CD8-positive, alpha-beta memory T cell (primary cell): Measurements from ENCODE around the gene TMEM98. TPM values are rescaled to one million over a fixed set of nuclear protein-coding genes. Genes with fewer than 3 reads are reported as not detected.

ENCODE experiments used
- CTCF ChIA-PET: fragments of 350-600 bp; sonication (Branson Sonifier 250); formaldehyde crosslinking; loops from one replicate; lab custom pipeline; 2021; ENCODE audit warnings: antibody characterized with exemption; lab: Charles Lee
- POLR2A ChIA-PET: fragments of 350-600 bp; sonication (Branson Sonifier 250); formaldehyde crosslinking; loops from one replicate; lab custom pipeline; 2021; ENCODE audit warnings: antibody characterized with exemption; lab: Charles Lee
- DNase-seq, 5 donors: peaks; one replicate each; pipeline versions ENCODE4 v3.0.0 to v3.0.0-alpha.2; 2020 to 2022; ENCODE audit warnings: mixed read lengths in 1 of 5
- H3K27ac ChIP-seq: one replicate; pipeline ENCODE4 v1.7.0; 2013; ENCODE audit warnings: low read depth, mild to moderate bottlenecking, low read length, moderate library complexity
- H3K27me3 ChIP-seq: 2 replicates; pipeline ENCODE4 v1.7.0; 2013; ENCODE audit warnings: low read length, mild to moderate bottlenecking; ENCODE audit not compliant: insufficient read depth, poor library complexity, severe bottlenecking
- H3K36me3 ChIP-seq: 2 replicates; pipeline ENCODE4 v1.7.0; 2013; ENCODE audit warnings: mild to moderate bottlenecking, low read length, moderate library complexity; ENCODE audit not compliant: insufficient read depth
- H3K4me1 ChIP-seq: 2 replicates; pipeline ENCODE4 v1.7.0; 2013; ENCODE audit warnings: mild to moderate bottlenecking, low read length, moderate library complexity; ENCODE audit not compliant: insufficient read depth
- H3K4me3 ChIP-seq: 2 replicates; pipeline ENCODE4 v1.7.0; 2013; ENCODE audit warnings: mild to moderate bottlenecking, low read length
- H3K9me3 ChIP-seq: 2 replicates; pipeline ENCODE4 v1.7.0; 2013; ENCODE audit warnings: mild to moderate bottlenecking, low read length
- H3K27ac Mint-ChIP-seq, 8 donors: one replicate each; pipeline ENCODE4 v1.8.0; 2020 to 2021; ENCODE audit warnings: mixed read lengths in 8 of 8, mild to moderate bottlenecking in 6 of 8, inconsistent platforms in 3 of 8, moderate library complexity in 3 of 8
- H3K27me3 Mint-ChIP-seq, 2 donors: one replicate each; pipeline ENCODE4 v1.8.0; 2020 to 2021; ENCODE audit warnings: mixed read lengths in 2 of 2, mild to moderate bottlenecking in 1 of 2, moderate library complexity in 1 of 2
- H3K36me3 Mint-ChIP-seq, 3 donors: one replicate each; pipeline ENCODE4 v1.8.0; 2020 to 2021; ENCODE audit warnings: mixed read lengths in 3 of 3, inconsistent platforms in 1 of 3, mild to moderate bottlenecking in 1 of 3
- H3K4me1 Mint-ChIP-seq, 3 donors: one replicate each; pipeline ENCODE4 v1.8.0; 2020 to 2021; ENCODE audit warnings: mixed read lengths in 3 of 3, inconsistent platforms in 1 of 3, mild to moderate bottlenecking in 1 of 3
- H3K4me3 Mint-ChIP-seq, 7 donors: one replicate each; pipeline ENCODE4 v1.8.0; 2020 to 2021; ENCODE audit warnings: mixed read lengths in 7 of 7, mild to moderate bottlenecking in 6 of 7, moderate library complexity in 4 of 7, inconsistent platforms in 2 of 7
- H3K9me3 Mint-ChIP-seq, 5 donors: one replicate each; pipeline ENCODE4 v1.8.0; 2020 to 2022; ENCODE audit warnings: mixed read lengths in 5 of 5, mild to moderate bottlenecking in 3 of 5, moderate library complexity in 2 of 5, inconsistent platforms in 1 of 5
- polyA plus RNA-seq: library from polyadenylated mRNA; unstranded; fragments of 300-500 nt; fragmentation: Illumina TruSeq; gene quantifications from one replicate; pipeline ENCODE4 v1.2.3, GENCODE V29; 2021
- total RNA-seq, 2 experiments: library from RNA; stranded (reverse); gene quantifications; one replicate each; pipeline ENCODE4 v1.2.3, GENCODE V29; 2021

TMEM98 gene
- total and polyA plus RNA-seq, 3 experiments from 2014 or later = 0.22 to 0.26 TPM; not detected in 1

DNA sequence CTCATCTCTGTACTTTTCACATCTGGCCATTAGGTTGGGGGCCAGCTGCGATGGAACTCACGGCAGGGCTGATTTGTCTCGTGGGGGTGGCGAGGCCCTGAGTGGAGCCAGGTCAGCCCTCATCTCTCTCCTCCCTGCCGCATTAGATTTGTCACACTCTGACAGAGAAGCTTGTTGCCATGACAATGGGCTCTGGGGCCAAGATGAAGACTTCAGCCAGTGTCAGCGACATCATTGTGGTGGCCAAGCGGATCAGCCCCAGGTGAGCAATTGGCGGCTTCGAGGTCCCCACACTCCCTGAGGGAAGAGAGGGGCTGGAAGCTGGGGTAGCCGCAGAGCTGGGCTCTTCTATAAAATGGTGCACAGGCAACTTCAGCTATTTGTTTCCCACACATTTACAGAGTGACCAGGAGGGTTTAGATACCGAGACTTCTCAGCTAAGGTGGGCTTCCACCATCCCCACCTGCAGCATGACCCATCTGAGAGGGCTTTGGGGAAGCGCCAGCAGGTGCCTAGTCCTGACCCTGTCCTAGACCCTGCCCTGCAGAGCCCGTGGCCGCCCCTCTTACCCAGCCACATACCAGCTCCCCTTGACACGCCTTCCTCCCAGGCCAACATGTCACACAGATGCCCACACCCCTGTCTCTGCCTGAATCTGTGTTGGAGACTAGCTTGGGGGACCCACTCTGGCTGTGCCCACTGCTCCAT is 8.4 kb downstream of the TMEM98 start:
- Histone ChIP-seq H3K4me1 (no peaks in the 10 kb centered on the region), H3K27ac (no peak overlapping the region), H3K36me3 (no peaks in the 10 kb centered on the region), H3K9me3 (no peaks in the 10 kb centered on the region), H3K4me3 (no peak overlapping the region), H3K27me3 (peaks cover 1% of the 10 kb centered on the region)
- CTCF ChIA-PET = interaction anchor here (1.0 to 6.7 kb wide), 12 partner anchors 12 to 277 kb away, joined by 3 to 56 read pairs (median 4); partner anchors contain the start of gene MYO1D
- Mint-ChIP-seq H3K4me3 (no peak overlapping the region), H3K27me3 (peaks cover 10 to 57% of the 10 kb centered on the region in 2 donors), H3K27ac (no peak overlapping the region), H3K4me1 (peaks cover 0 to 6% (median 4%) of the 10 kb centered on the region in 3 donors), H3K36me3 (no peaks in the 10 kb centered on the region), H3K9me3 (peaks cover 0 to 1% (median 0%) of the 10 kb centered on the region in 5 donors)
- DNase-seq = peak in 1 of 5 donors; percentile 1
- POLR2A ChIA-PET = no interaction called here

DNA sequence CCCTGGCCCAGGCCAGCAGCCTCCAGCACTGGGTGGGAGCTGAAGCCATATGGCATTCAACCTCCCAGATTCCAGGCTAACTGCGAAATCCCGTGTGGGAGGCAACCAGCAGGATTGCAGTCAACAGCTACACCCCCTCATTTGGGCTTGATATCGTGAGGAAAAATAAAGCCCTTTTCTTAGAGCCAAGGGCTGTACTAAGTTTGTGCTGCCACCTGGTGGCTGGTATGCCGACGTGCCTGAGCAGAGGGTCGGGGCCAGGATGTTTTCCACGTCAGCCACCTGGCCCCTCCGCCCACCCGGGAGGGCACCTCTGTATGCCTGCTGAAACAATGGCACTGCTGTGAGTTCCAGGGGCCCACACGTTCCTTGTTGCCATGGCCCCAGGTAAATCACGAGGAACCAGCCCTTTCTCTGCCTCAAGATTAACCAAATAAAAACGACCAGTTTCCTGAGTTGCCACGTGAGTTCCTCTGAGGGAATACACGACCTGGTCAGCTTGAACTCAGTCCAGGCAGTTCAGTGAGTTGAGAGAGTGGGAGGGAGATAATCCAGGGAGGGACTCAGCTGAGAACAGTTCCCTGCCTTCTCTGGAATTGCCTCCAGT is 9.0 kb downstream of the TMEM98 start:
- CTCF ChIA-PET = interaction anchor here (1.0 to 6.7 kb wide), 11 partner anchors 11 to 277 kb away, joined by 3 to 56 read pairs (median 4); partner anchors contain the start of gene MYO1D
- Histone ChIP-seq H3K27ac (no peak overlapping the region), H3K27me3 (no peaks in the 10 kb centered on the region), H3K9me3 (no peaks in the 10 kb centered on the region), H3K36me3 (no peaks in the 10 kb centered on the region), H3K4me1 (no peaks in the 10 kb centered on the region), H3K4me3 (no peak overlapping the region)
- H3K9me3 Mint-ChIP-seq = peaks cover 0 to 3% (median 0%) of the 10 kb centered on the region in 5 donors
- H3K36me3 Mint-ChIP-seq = no peaks in the 10 kb centered on the region
- peaks cover 0 to 6% (median 4%) of the 10 kb centered on the region in 3 donors for H3K4me1 Mint-ChIP-seq
- DNase-seq = peak; percentile 32 to 68 (median 39)
- POLR2A ChIA-PET = no interaction called here
- no peak overlapping the region for H3K27ac Mint-ChIP-seq
- H3K4me3 Mint-ChIP-seq = peak overlapping the region in 4 of 7 donors; percentile 9 to 63 (median 46)
- H3K27me3 Mint-ChIP-seq = peaks cover 7 to 50% of the 10 kb centered on the region in 2 donors

DNA sequence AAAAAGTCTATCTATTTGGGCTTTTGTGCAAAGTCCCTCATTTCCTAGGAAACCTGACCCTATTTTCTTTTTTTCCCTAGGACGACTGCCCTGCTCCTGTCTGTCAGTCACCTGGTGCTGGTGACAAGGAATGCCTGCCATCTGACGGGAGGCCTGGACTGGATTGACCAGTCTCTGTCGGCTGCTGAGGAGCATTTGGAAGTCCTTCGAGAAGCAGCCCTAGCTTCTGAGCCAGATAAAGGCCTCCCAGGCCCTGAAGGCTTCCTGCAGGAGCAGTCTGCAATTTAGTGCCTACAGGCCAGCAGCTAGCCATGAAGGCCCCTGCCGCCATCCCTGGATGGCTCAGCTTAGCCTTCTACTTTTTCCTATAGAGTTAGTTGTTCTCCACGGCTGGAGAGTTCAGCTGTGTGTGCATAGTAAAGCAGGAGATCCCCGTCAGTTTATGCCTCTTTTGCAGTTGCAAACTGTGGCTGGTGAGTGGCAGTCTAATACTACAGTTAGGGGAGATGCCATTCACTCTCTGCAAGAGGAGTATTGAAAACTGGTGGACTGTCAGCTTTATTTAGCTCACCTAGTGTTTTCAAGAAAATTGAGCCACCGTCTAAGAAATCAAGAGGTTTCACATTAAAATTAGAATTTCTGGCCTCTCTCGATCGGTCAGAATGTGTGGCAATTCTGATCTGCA is 12.9 kb downstream of the TMEM98 start:
- ChIA-PET POLR2A (no interaction called here), CTCF (interaction anchor here (0.6 to 1.5 kb wide), 2 partner anchors 9 to 12 kb away, joined by 5 read pairs; no protein-coding TSS in a partner anchor)
- Mint-ChIP-seq H3K4me1 (peaks cover 0 to 6% (median 4%) of the 10 kb centered on the region in 3 donors), H3K27ac (no peak overlapping the region), H3K27me3 (peaks cover 9 to 29% of the 10 kb centered on the region in 2 donors), H3K4me3 (no peak overlapping the region), H3K9me3 (peaks cover 0 to 3% (median 0%) of the 10 kb centered on the region in 5 donors), H3K36me3 (no peaks in the 10 kb centered on the region)
- no peaks in the 10 kb centered on the region for H3K4me1 ChIP-seq
- no peaks in the 10 kb centered on the region for H3K36me3 ChIP-seq
- H3K9me3 ChIP-seq = no peaks in the 10 kb centered on the region
- no peak for DNase-seq
- H3K27ac ChIP-seq = no peak overlapping the region
- no peak overlapping the region for H3K4me3 ChIP-seq
- H3K27me3 ChIP-seq = no peaks in the 10 kb centered on the region

DNA sequence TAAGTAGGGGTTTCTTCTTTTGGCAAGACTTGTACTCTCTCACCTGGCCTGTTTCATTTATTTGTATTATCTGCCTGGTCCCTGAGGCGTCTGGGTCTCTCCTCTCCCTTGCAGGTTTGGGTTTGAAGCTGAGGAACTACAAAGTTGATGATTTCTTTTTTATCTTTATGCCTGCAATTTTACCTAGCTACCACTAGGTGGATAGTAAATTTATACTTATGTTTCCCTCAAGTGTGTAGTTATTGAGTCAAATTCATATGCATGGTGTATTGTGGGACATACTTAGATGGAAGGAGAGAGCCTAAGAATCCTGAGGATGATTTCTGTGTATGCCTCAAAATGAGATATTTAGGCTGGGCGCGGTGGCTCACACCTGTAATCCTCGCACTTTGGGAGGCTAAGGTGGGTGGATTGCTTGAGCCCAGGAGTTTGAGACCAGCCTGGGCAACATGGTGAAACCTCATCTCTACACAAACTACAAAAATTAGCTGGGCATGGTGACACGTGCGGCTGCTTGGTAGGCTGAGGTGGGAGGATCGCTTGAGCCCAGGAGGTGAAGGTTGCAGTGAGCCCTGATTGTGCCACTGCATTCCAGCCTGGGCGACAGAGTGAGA is 13.6 kb downstream of the TMEM98 start:
- POLR2A ChIA-PET = no interaction called here
- Mint-ChIP-seq H3K4me3 (no peak overlapping the region), H3K4me1 (peaks cover 0 to 6% (median 4%) of the 10 kb centered on the region in 3 donors), H3K36me3 (no peaks in the 10 kb centered on the region), H3K27ac (no peak overlapping the region), H3K9me3 (peaks cover 0 to 3% (median 0%) of the 10 kb centered on the region in 5 donors), H3K27me3 (peaks cover 9 to 25% of the 10 kb centered on the region in 2 donors)
- H3K36me3 ChIP-seq = no peaks in the 10 kb centered on the region
- no peak overlapping the region for H3K27ac ChIP-seq
- CTCF ChIA-PET = interaction anchor here (0.6 to 1.5 kb wide), 2 partner anchors 10 to 13 kb away, joined by 5 read pairs; no protein-coding TSS in a partner anchor
- no peaks in the 10 kb centered on the region for H3K4me1 ChIP-seq
- H3K27me3 ChIP-seq = no peaks in the 10 kb centered on the region
- no peak for DNase-seq
- no peak overlapping the region for H3K4me3 ChIP-seq
- H3K9me3 ChIP-seq = no peaks in the 10 kb centered on the region

DNA sequence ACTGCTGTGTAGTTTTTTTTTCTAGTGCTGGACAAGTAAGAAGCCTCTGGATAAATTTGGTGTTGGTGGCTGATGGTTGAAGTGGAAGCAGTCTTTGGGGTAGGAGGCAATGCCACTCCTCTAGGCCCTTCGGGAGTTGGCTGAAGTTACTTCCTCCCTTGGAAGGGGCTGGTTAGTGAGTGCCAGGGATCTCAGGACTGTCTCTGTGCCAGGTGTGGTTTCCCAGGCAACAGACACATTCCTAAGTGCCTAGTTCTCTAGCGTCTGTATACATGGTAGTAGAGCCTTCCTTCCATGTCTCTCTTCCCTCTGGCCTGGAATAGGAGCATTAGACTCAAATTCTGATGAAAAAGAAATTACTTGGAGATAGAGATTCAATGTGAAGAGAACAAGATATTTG is 15.3 kb downstream of the TMEM98 start:
- ChIA-PET POLR2A (no interaction called here), CTCF (no interaction called here)
- Mint-ChIP-seq H3K27me3 (peaks cover 5 to 17% of the 10 kb centered on the region in 2 donors), H3K36me3 (no peaks in the 10 kb centered on the region), H3K4me3 (no peak overlapping the region), H3K4me1 (no peaks in the 10 kb centered on the region), H3K9me3 (peaks cover 0 to 3% (median 0%) of the 10 kb centered on the region in 5 donors), H3K27ac (no peak overlapping the region)
- Histone ChIP-seq H3K4me1 (no peaks in the 10 kb centered on the region), H3K27ac (no peak overlapping the region), H3K4me3 (no peak overlapping the region), H3K27me3 (no peaks in the 10 kb centered on the region), H3K9me3 (no peaks in the 10 kb centered on the region), H3K36me3 (no peaks in the 10 kb centered on the region)
- DNase-seq = no peak

DNA sequence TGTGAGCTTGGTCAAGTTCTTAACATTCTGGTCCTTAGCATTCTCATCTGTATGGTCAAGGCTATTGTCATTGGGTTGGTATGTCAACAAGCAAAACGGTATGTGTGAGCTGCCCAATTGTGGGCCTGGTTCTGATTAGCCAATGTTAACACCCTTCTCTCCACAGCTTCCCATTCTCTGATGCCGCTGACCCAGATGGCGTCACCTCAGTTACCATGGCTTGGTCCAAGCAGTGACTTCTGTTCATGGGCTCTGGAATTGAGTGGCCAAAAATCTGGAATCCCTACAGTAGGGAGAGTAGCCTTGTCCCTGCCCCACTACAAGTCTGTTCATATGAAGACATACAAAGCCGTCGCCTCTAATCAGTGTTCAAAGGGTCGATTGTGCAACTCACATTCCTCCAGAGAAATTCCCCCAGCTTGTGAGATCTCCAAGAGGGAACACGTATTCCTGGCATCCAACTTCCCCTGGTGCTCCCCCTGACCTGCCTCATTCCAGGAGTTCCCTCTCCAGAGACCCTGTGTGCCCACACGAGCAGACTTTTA is 15.8 kb downstream of the TMEM98 start:
- ChIA-PET POLR2A (no interaction called here), CTCF (no interaction called here)
- Mint-ChIP-seq H3K4me1 (no peaks in the 10 kb centered on the region), H3K27me3 (peaks cover 3 to 15% of the 10 kb centered on the region in 2 donors), H3K4me3 (no peak overlapping the region), H3K36me3 (no peaks in the 10 kb centered on the region), H3K27ac (no peak overlapping the region), H3K9me3 (peaks cover 0 to 3% (median 0%) of the 10 kb centered on the region in 5 donors)
- no peaks in the 10 kb centered on the region for H3K27me3 ChIP-seq
- no peak for DNase-seq
- no peaks in the 10 kb centered on the region for H3K36me3 ChIP-seq
- no peak overlapping the region for H3K27ac ChIP-seq
- no peak overlapping the region for H3K4me3 ChIP-seq
- no peaks in the 10 kb centered on the region for H3K9me3 ChIP-seq
- H3K4me1 ChIP-seq = no peaks in the 10 kb centered on the region

DNA sequence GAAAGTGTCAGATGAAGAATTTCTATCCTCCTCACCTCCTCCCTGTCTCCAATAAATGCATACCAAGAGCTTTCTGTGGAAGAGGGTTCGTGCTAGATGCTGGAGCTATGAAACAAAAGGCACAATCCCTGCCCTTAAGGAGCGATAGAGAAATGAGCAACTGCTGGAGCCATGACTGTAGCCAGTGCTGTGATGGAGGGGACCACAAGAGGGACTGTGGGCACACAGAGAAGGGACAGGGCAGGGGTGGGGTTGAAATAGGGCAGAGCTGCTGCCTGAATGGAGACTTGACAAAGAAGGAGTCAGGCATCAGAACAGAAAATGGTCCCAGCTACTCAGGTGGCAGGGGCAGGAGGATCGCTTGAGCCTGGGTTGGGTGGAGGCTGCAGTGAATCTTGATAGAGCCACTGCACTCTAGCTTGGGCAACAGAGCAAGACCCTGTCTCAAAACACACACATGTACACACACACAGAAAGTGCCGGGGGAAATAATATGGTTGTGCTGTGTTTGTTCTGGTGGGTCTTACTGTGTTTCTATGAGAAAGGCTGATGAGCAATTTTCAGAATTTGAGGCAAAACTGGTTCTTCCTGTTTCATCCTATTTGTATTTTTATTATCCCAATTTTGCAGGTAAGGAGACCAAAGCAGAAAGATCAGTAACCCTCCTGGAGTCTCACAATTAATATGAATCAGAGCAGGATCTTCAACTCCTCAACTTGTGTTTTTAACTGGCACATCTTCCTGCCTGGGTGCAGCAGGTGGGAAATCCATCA is 16.5 kb downstream of the TMEM98 start:
- Mint-ChIP-seq H3K36me3 (no peaks in the 10 kb centered on the region), H3K9me3 (peaks cover 0 to 3% (median 0%) of the 10 kb centered on the region in 5 donors), H3K27me3 (peaks cover 3 to 11% of the 10 kb centered on the region in 2 donors), H3K27ac (no peak overlapping the region), H3K4me3 (no peak overlapping the region), H3K4me1 (no peaks in the 10 kb centered on the region)
- Histone ChIP-seq H3K36me3 (no peaks in the 10 kb centered on the region), H3K27ac (no peak overlapping the region), H3K9me3 (no peaks in the 10 kb centered on the region), H3K4me3 (no peak overlapping the region), H3K4me1 (no peaks in the 10 kb centered on the region), H3K27me3 (no peaks in the 10 kb centered on the region)
- POLR2A ChIA-PET = no interaction called here
- DNase-seq = no peak
- CTCF ChIA-PET = no interaction called here
